Mesenchymal stem cell (in vitro differentiated cells and primary cell): Measurements from ENCODE around the gene PDZD2.
A peak's percentile ranks its signal among the peaks of the same experiment; 100 is the strongest.

Experiments
- DNase-seq: peaks from one replicate; pipeline ENCODE4 v3.0.0-alpha.2; 2013
- H2AFZ ChIP-seq: one replicate; pipeline ENCODE4 v1.6.1; 2013; ENCODE audit warnings: low read depth, mild to moderate bottlenecking, control low read depth, inconsistent platforms, low read length, moderate library complexity
- H2AK5ac ChIP-seq: 2 replicates; pipeline ENCODE4 v1.6.1; 2013; ENCODE audit warnings: low read length, moderate library complexity, mild to moderate bottlenecking, inconsistent platforms; ENCODE audit not compliant: severe bottlenecking
- H2BK120ac ChIP-seq: one replicate; pipeline ENCODE4 v1.6.1; 2013; ENCODE audit warnings: low read depth, mild to moderate bottlenecking, inconsistent platforms, low read length, moderate library complexity
- H2BK12ac ChIP-seq, 2 experiments: one replicate each; pipeline ENCODE4 v1.6.1; 2013; ENCODE audit warnings: inconsistent platforms in 2 of 2, low read length in 2 of 2, mild to moderate bottlenecking in 2 of 2, moderate library complexity in 2 of 2, control low read depth in 1 of 2
- H2BK15ac ChIP-seq: one replicate; pipeline ENCODE4 v1.6.1; 2013; ENCODE audit warnings: mild to moderate bottlenecking, low read depth, inconsistent platforms; ENCODE audit not compliant: poor library complexity, severe bottlenecking
- H2BK5ac ChIP-seq: 2 replicates; pipeline ENCODE4 v1.6.1; 2013; ENCODE audit warnings: low read depth, mild to moderate bottlenecking, low read length, control low read depth, inconsistent platforms; ENCODE audit not compliant: poor library complexity, severe bottlenecking
- H3K14ac ChIP-seq, 2 experiments: one replicate each; pipeline ENCODE4 v1.6.1; 2013; ENCODE audit warnings: inconsistent platforms in 2 of 2, low read length in 2 of 2, control low read depth in 1 of 2, mild to moderate bottlenecking in 1 of 2, moderate library complexity in 1 of 2
- H3K18ac ChIP-seq, 2 experiments: one replicate each; pipeline ENCODE4 v1.6.1; 2013; ENCODE audit warnings: inconsistent platforms in 2 of 2, low read length in 2 of 2, control low read depth in 1 of 2, low read depth in 1 of 2, mild to moderate bottlenecking in 1 of 2
- H3K23ac ChIP-seq, 2 experiments: one replicate each; pipeline ENCODE4 v1.6.1; 2013; ENCODE audit warnings: inconsistent platforms in 2 of 2, low read length in 2 of 2, mild to moderate bottlenecking in 2 of 2, moderate library complexity in 2 of 2, control low read depth in 1 of 2
- H3K27ac ChIP-seq: 2 replicates; pipeline ENCODE4 v1.5.1; 2013; ENCODE audit warnings: mild to moderate bottlenecking, moderate library complexity, low read length, control low read depth, inconsistent platforms; ENCODE audit not compliant: poor library complexity, severe bottlenecking
- H3K27me3 ChIP-seq, 2 experiments: 2 replicates each; pipeline versions ENCODE4 v1.6.1 to v1.7.0; 2013; ENCODE audit warnings: low read length in 2 of 2, mild to moderate bottlenecking in 2 of 2, moderate library complexity in 2 of 2, control low read depth in 1 of 2, inconsistent platforms in 1 of 2; ENCODE audit not compliant: control insufficient read depth in 1 of 2, insufficient read depth in 1 of 2
- H3K36me3 ChIP-seq, 2 experiments: 2 replicates each; pipeline versions ENCODE4 v1.6.1 to v1.7.0; 2013; ENCODE audit warnings: low read length in 2 of 2, control low read depth in 1 of 2, inconsistent platforms in 1 of 2, low read depth in 1 of 2, mild to moderate bottlenecking in 1 of 2; ENCODE audit not compliant: insufficient read depth in 2 of 2, control insufficient read depth in 1 of 2
- H3K4ac ChIP-seq, 2 experiments: one replicate each; pipeline ENCODE4 v1.6.1; 2013; ENCODE audit warnings: inconsistent platforms in 2 of 2, low read length in 2 of 2, mild to moderate bottlenecking in 2 of 2, moderate library complexity in 2 of 2, control low read depth in 1 of 2, low read depth in 1 of 2
- H3K4me1 ChIP-seq: 2 replicates; pipeline ENCODE4 v1.6.1; 2013; ENCODE audit warnings: low read depth, low read length, control low read depth; ENCODE audit not compliant: control insufficient read depth, insufficient read depth
- H3K4me2 ChIP-seq: 2 replicates; pipeline ENCODE4 v1.6.1; 2013; ENCODE audit warnings: low read length, mild to moderate bottlenecking, inconsistent platforms; ENCODE audit not compliant: poor library complexity, severe bottlenecking
- H3K4me3 ChIP-seq, 2 experiments: 2 replicates each; pipeline versions ENCODE4 v1.5.1 to v1.7.0; 2013; ENCODE audit warnings: low read length in 2 of 2, mild to moderate bottlenecking in 2 of 2, control low read depth in 1 of 2, low read depth in 1 of 2; ENCODE audit not compliant: insufficient read depth in 1 of 2
- H3K79me1 ChIP-seq: replicated peaks from 2 replicates; pipeline ENCODE4 v1.6.1; 2013; ENCODE audit warnings: mild to moderate bottlenecking, control low read depth, low read length, inconsistent platforms; ENCODE audit not compliant: poor library complexity, severe bottlenecking
- H3K9ac ChIP-seq: 2 replicates; pipeline ENCODE4 v1.7.0; 2013; ENCODE audit warnings: mild to moderate bottlenecking, low read length, moderate library complexity
- H3K9me3 ChIP-seq: 2 replicates; pipeline ENCODE4 v1.7.0; 2013; ENCODE audit warnings: mild to moderate bottlenecking, low read length; ENCODE audit not compliant: control insufficient read depth
- H4K8ac ChIP-seq: one replicate; pipeline ENCODE4 v1.6.1; 2013; ENCODE audit warnings: inconsistent platforms, mild to moderate bottlenecking, low read length, moderate library complexity
- H4K91ac ChIP-seq: one replicate; pipeline ENCODE4 v1.6.1; 2013; ENCODE audit warnings: mild to moderate bottlenecking, low read length, inconsistent platforms
- WGBS: methylation state at CpG from one replicate; pipeline ENCODE4 v1.1.7; 2013; ENCODE audit warnings: mixed read lengths; 5-methylcytosine and 5-hydroxymethylcytosine counted together

The PDZD2 gene

GRCh38 chr5:31999470-31999869 lies 360.5 kb downstream of the PDZD2 start:
- Histone ChIP-seq H3K36me3 (no peaks in the 10 kb centered on the region), H4K91ac (no peak overlapping the region), H2BK120ac (no peak overlapping the region), H2BK15ac (no peak overlapping the region), H3K4me1 (peaks cover 1% of the 10 kb centered on the region), H2BK12ac (no peak overlapping the region), H3K18ac (no peak overlapping the region), H3K9me3 (no peaks in the 10 kb centered on the region), H2AFZ (no peak overlapping the region), H3K4me2 (no peak overlapping the region), H3K27me3 (peaks cover 0 to 67% of the 10 kb centered on the region in 2 experiments), H3K4me3 (no peak overlapping the region), H3K14ac (peak overlapping the region in 1 of 2 experiments; percentile 36), H2BK5ac (no peak overlapping the region), H3K9ac (no peak overlapping the region), H3K79me1 (no peaks in the 10 kb centered on the region), H3K27ac (no peak overlapping the region), H3K4ac (no peak overlapping the region), H3K23ac (no peak overlapping the region), H4K8ac (no peak overlapping the region), H2AK5ac (no peak overlapping the region)
- 75% methylated on average over 5 of the region's 5 CpGs for WGBS
- DNase-seq, result no peak

GRCh38 chr5:32000731-32001130 lies 361.8 kb downstream of the PDZD2 start:
- Histone ChIP-seq H3K36me3 (no peaks in the 10 kb centered on the region), H2BK12ac (no peak overlapping the region), H3K14ac (no peak overlapping the region), H2BK120ac (no peak overlapping the region), H3K4me2 (no peak overlapping the region), H3K27ac (no peak overlapping the region), H3K4ac (no peak overlapping the region), H3K79me1 (no peaks in the 10 kb centered on the region), H2AK5ac (no peak overlapping the region), H3K23ac (no peak overlapping the region), H4K8ac (no peak overlapping the region), H3K9me3 (no peaks in the 10 kb centered on the region), H2BK5ac (no peak overlapping the region), H3K4me1 (no peaks in the 10 kb centered on the region), H4K91ac (no peak overlapping the region), H2BK15ac (no peak overlapping the region), H2AFZ (no peak overlapping the region), H3K18ac (no peak overlapping the region), H3K4me3 (no peak overlapping the region), H3K27me3 (peaks cover 0 to 59% of the 10 kb centered on the region in 2 experiments), H3K9ac (no peak overlapping the region)
- WGBS, result 99% methylated on average over 9 of the region's 11 CpGs
- no peak for DNase-seq

GRCh38 chr5:32001284-32001683 lies 362.4 kb downstream of the PDZD2 start:
- Histone ChIP-seq H3K9ac (no peak overlapping the region), H3K14ac (no peak overlapping the region), H4K91ac (no peak overlapping the region), H2BK120ac (no peak overlapping the region), H3K79me1 (no peaks in the 10 kb centered on the region), H2AK5ac (no peak overlapping the region), H3K4me2 (no peak overlapping the region), H2BK5ac (no peak overlapping the region), H3K4me3 (no peak overlapping the region), H4K8ac (no peak overlapping the region), H3K36me3 (no peaks in the 10 kb centered on the region), H2BK12ac (no peak overlapping the region), H3K18ac (no peak overlapping the region), H3K4ac (no peak overlapping the region), H3K4me1 (no peaks in the 10 kb centered on the region), H3K9me3 (no peaks in the 10 kb centered on the region), H3K27ac (no peak overlapping the region), H2AFZ (no peak overlapping the region), H3K27me3 (peaks cover 0 to 54% of the 10 kb centered on the region in 2 experiments), H3K23ac (no peak overlapping the region), H2BK15ac (no peak overlapping the region)
- 96% methylated on average over 11 of the region's 11 CpGs for WGBS
- DNase-seq, result no peak

GRCh38 chr5:32001707-32002106 lies 362.8 kb downstream of the PDZD2 start:
- no peak overlapping the region for H2AK5ac ChIP-seq
- H2BK5ac ChIP-seq, result no peak overlapping the region
- no peaks in the 10 kb centered on the region for H3K79me1 ChIP-seq
- no peaks in the 10 kb centered on the region for H3K9me3 ChIP-seq
- H3K27me3 ChIP-seq, result peaks cover 0 to 50% of the 10 kb centered on the region in 2 experiments
- 90% methylated on average over 9 of the region's 11 CpGs for WGBS
- H3K18ac ChIP-seq, result no peak overlapping the region
- H3K4me2 ChIP-seq, result no peak overlapping the region
- H2BK120ac ChIP-seq, result no peak overlapping the region
- no peak overlapping the region for H3K9ac ChIP-seq
- no peak overlapping the region for H2AFZ ChIP-seq
- no peak overlapping the region for H3K14ac ChIP-seq
- DNase-seq, result no peak
- no peak overlapping the region for H4K91ac ChIP-seq
- H3K4me3 ChIP-seq, result no peak overlapping the region
- no peaks in the 10 kb centered on the region for H3K4me1 ChIP-seq
- no peak overlapping the region for H3K4ac ChIP-seq
- H2BK15ac ChIP-seq, result no peak overlapping the region
- H2BK12ac ChIP-seq, result no peak overlapping the region
- no peaks in the 10 kb centered on the region for H3K36me3 ChIP-seq
- H3K27ac ChIP-seq, result no peak overlapping the region
- H4K8ac ChIP-seq, result no peak overlapping the region
- no peak overlapping the region for H3K23ac ChIP-seq
